ENCODE data around the gene RBAK. TPM values are rescaled to one million over a fixed set of nuclear protein-coding genes. Genes with fewer than 3 reads are reported as not detected.
A peak's percentile ranks its signal among the peaks of the same experiment; 100 is the strongest.
"Not testable (repeated sequence)": the region's sequence is repeated elsewhere in the genome, so short reads cannot be mapped to it uniquely, and the experiment has no call there.

The RBAK gene
- total RNA-seq: 10 to 100 TPM in 1 of 2 donors, 1 to 10 TPM in 1; 7.1 to 10.6 TPM
- long read RNA-seq, partial matches to known transcripts: 0 of 2 reads
- long read RNA-seq, other reads (novel, unspliced or antisense): 2 of 2 reads

DNA sequence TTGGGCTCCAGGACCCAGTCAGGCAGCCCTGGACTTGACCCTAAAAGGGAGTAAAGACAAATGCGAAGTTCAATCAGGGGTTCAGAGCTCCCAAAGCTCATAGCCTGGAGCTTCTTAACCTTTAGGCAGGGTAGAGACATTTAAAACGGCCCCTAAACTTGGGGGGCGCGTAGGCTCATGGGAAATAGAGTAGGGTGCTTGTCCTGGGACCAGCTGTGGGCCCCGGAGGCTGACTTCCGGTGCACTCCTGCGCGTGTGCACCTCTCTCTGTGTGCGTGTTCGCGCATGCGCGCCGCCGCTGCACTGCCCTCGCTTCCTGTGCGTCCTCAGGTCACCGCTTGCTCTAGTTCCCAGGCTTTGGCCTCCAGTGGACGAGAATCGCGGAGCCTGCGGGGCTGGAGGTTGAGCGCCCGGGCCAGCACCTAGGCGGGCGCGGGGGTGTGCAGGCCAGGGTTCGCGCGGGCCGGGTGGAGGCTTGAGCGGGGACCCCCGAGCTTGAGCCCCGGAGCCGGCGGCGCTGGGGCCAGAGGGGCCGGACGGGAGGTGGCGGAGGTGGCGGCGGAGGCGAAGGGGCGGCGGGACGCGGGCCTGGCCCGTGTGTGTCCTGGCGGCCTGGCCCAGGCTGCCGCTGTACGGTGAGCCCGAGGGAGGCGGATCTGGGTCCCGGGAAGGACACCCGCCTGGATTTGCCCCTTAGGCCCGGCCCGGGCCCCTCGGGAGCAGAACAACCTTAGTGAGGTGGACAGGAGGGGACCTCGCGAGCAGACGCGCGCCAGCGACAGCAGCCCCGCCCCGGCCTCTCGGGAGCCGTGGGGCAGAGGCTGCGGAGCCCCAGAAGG, at the start of gene RBAK:
RBAK (plus strand) TSS at position 303 of the 839 bp plus-strand sequence. CDS start 2,217 bp downstream, outside the sequence.
- peak; percentile 100 for ATAC-seq
- intact Hi-C loops (cut with DNase I): no loop called here
- DNase-seq: peak; percentile 97

DNA sequence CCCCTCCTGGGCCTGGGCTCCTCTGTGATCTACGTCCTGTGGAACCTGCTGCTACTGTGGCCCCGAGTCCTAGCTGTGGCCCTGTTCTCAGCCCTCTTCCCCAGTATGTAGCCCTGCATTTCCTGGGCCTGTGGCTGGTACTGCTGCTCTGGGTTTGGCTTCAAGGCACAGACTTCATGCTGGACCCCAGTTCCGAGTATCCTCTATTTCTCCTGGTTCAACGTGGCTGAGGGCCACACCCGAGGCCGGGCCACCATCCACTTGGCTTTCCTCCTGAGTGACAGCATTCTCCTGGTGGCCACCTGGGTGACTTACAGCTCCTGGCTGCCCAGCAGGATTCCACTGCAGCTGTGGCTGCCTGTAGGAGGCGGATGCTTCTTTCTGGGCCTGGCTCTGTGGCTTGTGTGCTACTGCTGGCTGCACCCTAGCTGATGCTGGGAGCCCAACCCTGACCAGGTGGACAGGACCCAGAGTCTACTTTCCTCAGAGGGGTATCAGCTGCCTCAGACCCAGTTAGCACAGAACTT, 48.9 kb upstream of the RBAK start:
- ATAC-seq (no peak), DNase-seq (no peak)
- intact Hi-C loops (cut with DNase I): no loop called here

DNA sequence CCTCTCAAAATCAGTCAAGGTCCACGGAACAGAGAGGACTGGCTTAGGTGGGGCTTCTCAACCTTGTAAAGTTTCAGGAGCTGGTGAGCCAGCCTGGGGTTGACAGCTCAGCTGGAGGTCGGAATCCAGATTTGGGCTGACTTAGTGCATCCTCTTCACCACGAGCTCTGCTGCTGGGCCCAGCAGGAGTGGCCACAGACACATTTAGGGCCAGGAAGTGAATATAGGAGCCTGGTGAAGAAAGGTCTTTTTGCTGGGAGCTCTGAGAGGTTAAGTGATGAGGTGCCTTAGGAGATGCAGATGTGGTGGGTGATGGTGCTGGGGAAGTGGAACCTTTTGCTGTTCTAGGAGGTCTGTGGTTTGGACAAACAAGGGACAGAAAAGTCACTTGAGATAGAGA, 47.4 kb upstream of the RBAK start:
- ATAC-seq (no peak), DNase-seq (no peak)
- intact Hi-C loops (cut with DNase I): no loop called here

DNA sequence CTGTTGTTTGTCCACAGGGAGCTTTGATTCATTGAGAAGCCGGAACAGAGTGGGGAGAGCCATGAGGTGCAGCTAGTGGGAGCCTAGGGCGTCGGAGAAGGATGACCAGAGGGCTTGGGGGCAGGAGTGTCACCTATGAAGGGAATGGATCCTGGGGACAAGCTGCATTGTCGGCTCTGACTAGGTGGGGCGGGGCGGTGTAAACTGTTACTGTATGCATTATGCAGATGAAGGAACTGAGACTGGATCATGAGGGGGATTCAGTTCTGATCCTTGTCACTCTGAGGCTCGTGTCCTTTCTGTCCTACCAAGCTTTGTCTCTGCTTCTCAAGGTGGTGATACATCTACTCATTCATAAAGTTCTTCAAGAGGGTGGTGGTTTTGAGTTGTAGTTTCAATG, 46.8 kb upstream of the RBAK start:
- intact Hi-C loops (cut with DNase I): no loop called here
- DNase-seq (no peak), ATAC-seq (no peak)

DNA sequence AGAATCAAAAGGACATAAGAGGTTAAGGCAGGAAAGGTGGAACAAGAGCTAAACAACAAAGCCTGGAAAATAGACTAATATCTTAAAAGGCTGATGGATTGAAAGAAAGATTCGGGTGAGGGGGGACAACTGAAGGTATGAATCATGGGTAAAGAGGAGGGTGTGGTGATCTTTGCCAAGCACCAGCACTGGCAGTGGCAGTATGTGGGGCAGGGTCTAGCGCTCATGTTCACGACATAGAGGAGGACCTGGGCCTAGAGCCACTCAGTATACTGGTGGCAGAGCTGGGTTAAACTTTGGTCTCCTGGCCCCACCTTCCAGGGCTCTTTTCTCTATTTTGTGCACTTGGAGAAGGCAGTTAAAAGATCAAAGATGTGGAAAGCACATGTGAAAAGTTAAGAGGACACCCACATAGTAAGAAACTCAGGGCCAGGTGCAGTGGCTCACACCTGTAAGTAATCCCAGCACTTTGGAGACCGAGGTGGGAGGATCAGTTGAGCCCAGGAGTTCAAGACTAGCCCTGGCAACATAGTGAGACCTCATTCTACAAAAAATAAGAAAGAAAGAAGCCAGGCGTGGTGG, 46.2 kb upstream of the RBAK start:
- DNase-seq (no peak), ATAC-seq (no peak)
- intact Hi-C loops (cut with DNase I): no loop called here

DNA sequence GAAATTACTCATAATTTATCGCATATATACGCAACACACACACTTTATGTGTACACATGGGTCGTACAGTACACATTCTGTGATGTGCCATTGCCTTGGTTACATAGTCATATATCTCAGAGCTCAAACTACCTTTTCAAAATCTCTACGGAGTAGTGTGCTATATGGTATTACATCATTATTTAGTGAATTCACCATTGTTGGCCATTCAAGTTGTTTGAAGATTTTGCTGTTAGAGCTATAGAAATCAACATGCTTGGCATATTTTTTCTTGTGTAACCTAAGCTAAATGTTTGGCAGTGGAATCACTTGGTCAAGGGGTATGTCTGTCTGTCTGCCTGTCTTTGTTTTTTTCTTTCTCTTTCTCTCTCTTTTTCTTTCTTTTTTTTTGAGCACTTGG, 44.7 kb upstream of the RBAK start:
- DNase-seq: no peak
- intact Hi-C loops (cut with DNase I): no loop called here

DNA sequence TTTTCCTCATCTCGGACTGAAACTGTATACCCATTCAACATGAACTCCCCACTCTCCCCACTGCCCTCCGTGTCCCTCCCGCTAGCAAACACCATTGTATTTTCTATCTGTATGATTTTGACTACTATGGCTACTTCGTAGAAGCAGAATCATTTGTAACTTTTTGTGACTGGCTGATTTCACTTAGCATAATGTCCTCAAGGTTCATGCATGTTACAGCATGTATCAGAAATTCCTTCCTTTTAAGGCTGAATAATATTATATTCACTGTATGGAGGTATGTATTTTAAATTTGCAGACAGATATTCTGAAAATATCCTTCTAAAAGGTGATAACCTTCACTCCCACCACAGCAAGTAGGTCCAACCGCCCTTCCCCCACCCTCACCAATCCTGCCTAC, 43.7 kb upstream of the RBAK start:
- no peak for DNase-seq
- no peak for ATAC-seq
- intact Hi-C loops (cut with DNase I): no loop called here

More for the DNA sequence above, 44.7 kb upstream of the RBAK start:
- no peak for ATAC-seq

DNA sequence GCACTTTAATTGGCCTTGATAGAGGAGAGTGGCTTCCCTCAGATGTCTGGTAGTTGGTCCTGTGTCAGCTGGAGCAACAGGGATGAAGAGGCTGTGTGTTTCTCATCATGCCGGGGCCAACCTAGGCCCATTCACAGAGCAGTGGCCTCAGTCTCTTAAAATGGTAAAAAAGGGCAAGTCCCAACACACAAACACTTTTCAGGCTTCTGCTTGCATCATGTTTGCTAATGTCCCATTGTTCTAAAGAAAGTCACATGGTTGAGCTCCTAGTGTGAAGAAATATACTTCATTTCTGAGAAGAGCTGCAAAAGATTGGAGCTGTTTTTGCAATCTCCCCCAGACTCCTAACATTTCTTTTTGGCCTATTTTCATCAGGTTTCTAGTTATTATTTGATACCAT, 40.6 kb upstream of the RBAK start:
- intact Hi-C loops (cut with DNase I): no loop called here
- DNase-seq (no peak), ATAC-seq (no peak)

DNA sequence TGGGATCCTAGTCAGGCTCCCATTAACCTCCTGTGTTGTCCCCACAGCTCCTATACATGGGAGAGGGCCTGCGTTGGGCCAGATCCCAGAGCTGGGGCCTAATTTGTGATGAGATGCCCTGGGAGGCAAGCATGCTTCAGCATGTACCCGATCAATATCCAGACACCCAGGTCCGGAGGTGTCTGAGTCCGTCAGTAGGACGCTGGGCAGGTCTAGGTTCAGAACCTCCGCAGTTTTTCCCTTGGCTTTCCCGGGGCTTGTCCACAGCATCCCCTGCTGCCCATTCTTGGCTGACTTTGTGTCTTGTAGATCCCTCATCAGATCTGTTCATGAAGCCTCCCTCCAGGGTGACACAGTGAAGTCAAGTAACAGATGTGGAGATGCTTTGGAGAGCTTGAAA, 32.7 kb upstream of the RBAK start:
- intact Hi-C loops (cut with DNase I): no loop called here
- DNase-seq (no peak), ATAC-seq (no peak)

DNA sequence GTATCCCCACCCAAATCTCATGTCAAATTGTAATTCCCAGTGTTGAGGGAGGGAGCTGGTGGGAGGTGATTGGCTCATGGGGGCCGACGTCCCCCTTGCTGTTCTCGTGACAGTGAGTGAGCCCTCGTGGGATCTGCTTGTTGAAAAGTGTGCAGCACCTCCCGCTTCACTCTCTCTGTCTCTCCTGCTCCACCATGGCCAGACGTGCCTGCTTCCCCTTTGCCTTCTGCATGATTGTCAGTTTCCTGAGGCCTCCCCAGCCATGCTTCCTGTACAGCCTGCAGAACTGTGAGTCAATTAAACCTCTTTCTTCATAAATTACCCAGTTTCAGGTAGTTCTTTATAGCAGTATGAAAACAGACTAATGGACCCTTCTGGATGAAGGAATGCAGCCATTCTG, 29.7 kb upstream of the RBAK start:
- DNase-seq; intact Hi-C loops (cut with DNase I); ATAC-seq: not testable (repeated sequence)

DNA sequence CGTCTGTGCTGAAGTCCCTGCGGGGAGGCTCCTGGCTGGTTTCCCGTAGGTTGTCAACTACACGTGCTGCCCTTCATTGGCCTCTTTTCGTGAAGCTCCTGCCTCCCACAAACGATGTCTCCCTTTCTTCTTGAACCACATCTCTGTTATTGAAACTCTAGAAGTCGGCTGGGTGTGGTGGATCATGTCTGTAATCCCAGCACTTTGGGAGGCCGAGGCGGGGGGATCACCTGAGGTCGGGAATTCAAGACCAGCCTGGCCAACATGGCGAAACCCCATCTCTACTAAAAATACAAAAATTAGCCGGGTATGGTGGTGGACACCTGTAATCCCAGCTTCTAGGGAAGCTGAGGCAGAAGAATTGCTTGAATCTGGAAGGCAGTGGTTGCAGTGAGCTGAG, 28.0 kb upstream of the RBAK start:
- intact Hi-C loops (cut with DNase I); DNase-seq; ATAC-seq: not testable (repeated sequence)

DNA sequence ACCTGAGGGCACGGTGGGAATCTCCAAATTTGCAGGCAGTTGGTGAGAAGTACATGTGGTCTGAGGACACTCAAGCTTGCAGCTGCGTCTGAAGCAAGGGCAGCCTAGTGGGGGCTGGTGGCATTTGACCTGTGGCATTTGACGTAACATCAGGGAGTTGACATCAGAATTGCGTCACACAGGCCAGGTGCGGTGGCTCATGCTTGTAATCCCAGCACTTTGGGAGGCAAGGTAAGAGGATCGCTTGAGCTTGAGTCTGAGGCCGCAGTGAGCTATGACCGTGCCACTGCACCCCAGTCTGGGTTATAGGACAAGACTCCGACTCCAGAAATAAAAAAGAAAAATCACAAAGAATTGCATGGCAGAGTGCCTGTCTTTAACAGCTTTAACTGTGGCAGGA, 25.6 kb upstream of the RBAK start:
- ATAC-seq (no peak), DNase-seq (no peak)
- intact Hi-C loops (cut with DNase I): no loop called here

DNA sequence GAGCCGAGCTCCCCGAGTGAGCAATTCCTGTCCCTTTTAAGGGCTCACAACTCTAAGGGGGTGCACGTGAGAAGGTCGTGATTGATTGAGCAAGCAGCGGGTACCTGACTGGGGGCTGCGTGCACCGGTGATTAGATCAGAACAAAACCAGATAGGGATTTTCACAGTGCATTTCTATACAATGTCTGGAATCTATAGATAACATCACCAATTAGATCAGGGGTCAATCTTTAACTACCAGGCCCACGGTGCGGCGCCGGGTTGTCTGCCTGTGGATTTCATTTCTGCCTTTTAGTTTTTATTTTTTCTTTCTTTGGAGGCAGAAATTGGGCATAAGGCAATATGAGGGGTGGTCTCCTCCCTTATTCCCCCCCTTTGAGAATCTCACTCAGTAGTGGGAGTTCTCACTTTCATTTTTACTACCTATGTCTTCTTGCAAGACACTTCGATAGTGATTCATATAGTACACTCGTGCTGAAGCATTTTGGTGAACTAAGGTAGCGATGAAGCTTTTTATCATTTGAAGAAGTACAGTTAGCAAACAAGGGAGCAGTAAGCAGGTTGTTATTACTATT, 24.6 kb upstream of the RBAK start:
- intact Hi-C loops (cut with DNase I); ATAC-seq; DNase-seq: not testable (repeated sequence)

DNA sequence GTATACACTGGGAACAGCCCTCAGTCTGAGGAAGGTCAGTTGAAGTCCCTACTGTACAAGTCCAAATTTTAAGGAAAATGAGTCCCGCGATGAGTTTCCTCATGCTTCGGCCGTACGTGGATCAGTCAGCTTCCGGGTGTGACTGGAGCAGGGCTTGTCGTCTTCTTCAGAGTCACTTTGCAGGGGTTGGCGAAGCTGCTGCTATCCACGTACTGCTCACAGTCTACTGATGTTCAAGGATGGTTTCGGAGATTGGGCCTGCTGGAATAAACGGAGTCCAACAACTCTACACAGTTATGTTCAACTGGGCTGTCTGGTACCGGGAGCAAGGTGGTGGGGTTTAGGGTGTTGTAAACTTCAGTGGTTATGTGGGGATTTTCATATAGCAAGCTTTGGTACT, 22.0 kb upstream of the RBAK start:
- ATAC-seq; intact Hi-C loops (cut with DNase I); DNase-seq: not testable (repeated sequence)

DNA sequence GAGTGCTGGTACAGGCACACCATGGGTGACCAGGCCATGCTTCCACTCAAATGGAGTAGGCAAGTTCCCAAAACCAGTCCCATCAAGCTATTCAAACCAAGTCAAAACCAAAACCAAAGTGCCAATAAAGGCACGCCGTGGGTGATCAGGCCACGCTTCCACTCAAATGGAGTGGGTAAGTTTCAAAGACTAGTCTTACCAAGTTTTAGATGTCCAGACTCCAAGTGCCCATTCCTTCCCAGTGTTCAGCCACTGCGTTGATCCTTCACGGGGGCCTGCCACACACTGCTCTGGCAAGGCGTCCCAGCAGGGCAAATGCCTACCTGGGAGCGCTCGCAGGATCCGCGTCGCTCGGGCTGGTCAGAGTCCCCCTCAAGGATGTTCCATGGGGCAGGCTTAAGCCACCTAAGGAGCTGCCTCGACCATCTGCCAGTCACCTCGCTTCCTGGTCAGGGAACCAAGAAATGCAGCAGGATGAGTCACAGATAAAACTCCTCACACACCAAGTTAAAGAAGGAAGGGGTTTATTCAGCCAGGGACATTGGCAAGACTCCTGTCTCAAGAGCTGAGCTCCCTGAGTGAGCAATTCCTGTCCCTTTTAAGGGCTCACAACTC, 17.8 kb upstream of the RBAK start:
- DNase-seq; intact Hi-C loops (cut with DNase I); ATAC-seq: not testable (repeated sequence)

DNA sequence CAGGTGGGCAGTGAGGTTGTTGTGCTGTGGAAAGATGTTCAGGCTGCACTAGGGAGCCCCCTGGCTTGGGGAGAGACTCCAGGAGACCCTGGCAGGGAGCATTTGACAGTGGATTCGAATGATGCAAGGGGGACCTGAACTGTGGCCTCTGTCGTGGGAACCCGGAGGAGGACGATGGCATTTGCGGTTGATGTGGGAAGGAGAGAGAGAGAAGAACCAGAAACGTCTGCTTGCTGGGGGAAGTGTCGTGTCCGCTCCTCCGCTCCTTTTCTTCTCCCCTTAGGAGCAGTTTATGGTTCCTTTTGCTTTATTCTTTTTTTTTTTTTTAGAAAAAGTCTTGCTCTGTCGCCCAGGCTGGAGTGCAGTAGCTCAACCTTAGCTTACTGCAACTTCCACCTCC, 12.5 kb upstream of the RBAK start:
- DNase-seq; ATAC-seq; intact Hi-C loops (cut with DNase I): not testable (repeated sequence)

DNA sequence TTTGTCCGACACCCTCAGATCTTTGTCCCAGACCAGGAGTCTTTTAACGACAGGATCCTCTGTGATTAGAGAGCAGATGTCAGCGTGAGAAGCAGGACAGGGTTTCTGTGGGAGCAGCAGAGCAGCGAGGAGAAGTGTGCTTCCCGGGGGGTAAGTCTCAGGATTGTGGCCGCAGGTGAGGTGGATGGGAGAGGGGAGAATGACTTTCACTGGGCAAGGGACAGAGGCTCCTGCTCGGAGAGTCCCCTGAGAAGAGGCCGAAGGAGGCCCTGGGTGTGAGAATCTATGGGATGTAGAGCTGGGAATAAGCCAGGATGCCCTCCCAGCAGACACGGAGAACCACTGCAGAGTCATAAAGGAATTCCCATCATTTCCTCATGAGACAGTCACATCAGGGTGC, 10.4 kb upstream of the RBAK start:
- DNase-seq (no peak), ATAC-seq (no peak)
- intact Hi-C loops (cut with DNase I): no loop called here

DNA sequence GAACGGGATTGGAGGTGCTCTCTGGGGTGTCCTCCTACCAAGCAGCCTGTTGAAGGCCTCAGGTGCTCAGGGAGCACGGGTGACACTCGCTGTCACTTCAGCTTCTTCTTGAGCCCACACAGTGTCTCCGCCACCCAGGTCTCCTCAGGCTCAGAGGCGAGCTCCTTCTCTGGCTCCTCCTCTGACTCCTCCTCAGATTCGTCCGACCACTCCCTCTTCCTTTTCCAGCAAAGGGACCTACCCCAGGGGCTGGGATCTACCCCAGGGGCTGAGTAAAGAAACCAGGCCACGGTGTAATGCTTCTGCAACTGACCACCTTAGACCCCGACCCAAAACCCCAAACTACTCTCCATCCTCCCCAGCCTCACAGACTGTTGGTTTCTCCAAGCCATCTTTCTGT, 9.2 kb upstream of the RBAK start:
- DNase-seq: no peak
- no peak for ATAC-seq
- intact Hi-C loops (cut with DNase I): no loop called here

DNA sequence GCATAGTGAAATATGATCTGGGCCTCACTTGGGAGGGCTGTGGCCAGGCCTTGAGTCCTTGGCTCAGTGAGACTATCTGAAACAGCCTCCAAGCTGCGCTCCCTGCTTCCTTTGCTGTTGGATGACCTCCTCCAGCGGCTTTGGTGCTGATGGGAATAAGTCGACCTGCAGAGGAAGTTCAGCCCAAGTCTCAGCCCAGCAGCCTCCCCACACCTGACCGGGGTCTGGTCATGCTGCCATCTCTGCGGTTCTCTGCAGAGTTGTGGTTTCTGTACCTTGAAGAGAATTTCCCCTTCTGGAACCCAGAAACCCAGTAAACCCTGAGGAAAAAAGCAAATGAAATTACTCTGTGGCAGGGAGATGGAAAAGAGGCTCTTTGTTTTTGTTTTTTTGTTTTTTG, 4.6 kb upstream of the RBAK start:
- ATAC-seq (no peak), DNase-seq (no peak)
- intact Hi-C loops (cut with DNase I): no loop called here

DNA sequence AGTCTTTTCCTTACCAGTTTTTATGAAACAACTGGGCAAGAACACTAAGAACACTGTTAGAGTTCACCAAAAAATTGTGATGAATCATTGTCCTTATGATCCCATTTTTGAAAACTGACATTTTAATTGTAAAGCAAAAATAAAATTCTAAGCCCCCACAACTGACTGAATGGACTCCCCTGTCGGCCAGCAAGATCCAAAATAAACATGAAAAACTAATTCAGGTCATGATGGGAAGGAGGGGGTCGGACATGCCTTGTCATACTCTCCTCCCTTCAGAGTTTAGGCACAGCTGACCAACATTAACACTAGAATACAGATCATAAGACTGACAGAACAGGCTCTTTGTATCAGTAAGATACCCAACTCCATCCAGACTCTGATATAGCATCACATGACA, 2.0 kb upstream of the RBAK start:
- DNase-seq (no peak), ATAC-seq (no peak)
- intact Hi-C loops (cut with DNase I): no loop called here
